ENCODE data around the gene NPAS3.

The NPAS3 gene

GRCh38 chr14:33062476-33062875 is 123.8 kb downstream of the NPAS3 start:
- Histone ChIP-seq H3K4me3 (replicated peaks; ENCODE audit: insufficient read depth, low read length) (no peak overlapping the region), H3K27me3 (ENCODE audit: insufficient read depth, poor library complexity, severe bottlenecking) (no peaks in the 10 kb centered on the region), H3K27ac (replicated peaks) (no peak overlapping the region)
- DNase-seq (ENCODE audit: low read depth in 1 of 2, low spot score in 1 of 2) = no peak
- TF ChIP-seq POLR2AphosphoS5 (IDR thresholded peaks at IDR 0.05; ENCODE audit: low read depth) (no peak), SPI1 (IDR thresholded peaks at IDR 0.05; ENCODE audit: borderline replicate concordance, low read depth) (no peak), REST (IDR thresholded peaks at IDR 0.05; ENCODE audit: insufficient replicate concordance, low read depth) (no peak)

GRCh38 chr14:33062881-33063280 is 124.2 kb downstream of the NPAS3 start:
- DNase-seq (ENCODE audit: low read depth in 1 of 2, low spot score in 1 of 2) = no peak
- Histone ChIP-seq H3K27ac (replicated peaks) (no peak overlapping the region), H3K4me3 (replicated peaks; ENCODE audit: insufficient read depth, low read length) (no peak overlapping the region), H3K27me3 (ENCODE audit: insufficient read depth, poor library complexity, severe bottlenecking) (no peaks in the 10 kb centered on the region)
- TF ChIP-seq REST (IDR thresholded peaks at IDR 0.05; ENCODE audit: insufficient replicate concordance, low read depth) (no peak), GABPA (IDR thresholded peaks at IDR 0.05; ENCODE audit: low read depth) (no peak), CTCF (IDR thresholded peaks at IDR 0.05; ENCODE audit: insufficient read depth, low read length) (no peak), POLR2AphosphoS5 (IDR thresholded peaks at IDR 0.05; ENCODE audit: low read depth) (no peak), SPI1 (IDR thresholded peaks at IDR 0.05; ENCODE audit: borderline replicate concordance, low read depth) (no peak)

GRCh38 chr14:33063521-33063920 is 124.8 kb downstream of the NPAS3 start:
- Histone ChIP-seq H3K27ac (replicated peaks) (no peak overlapping the region), H3K4me3 (replicated peaks; ENCODE audit: insufficient read depth, low read length) (no peak overlapping the region), H3K27me3 (ENCODE audit: insufficient read depth, poor library complexity, severe bottlenecking) (no peaks in the 10 kb centered on the region)
- TF ChIP-seq POLR2AphosphoS5 (IDR thresholded peaks at IDR 0.05; ENCODE audit: low read depth) (no peak), GABPA (IDR thresholded peaks at IDR 0.05; ENCODE audit: low read depth) (no peak), SPI1 (IDR thresholded peaks at IDR 0.05; ENCODE audit: borderline replicate concordance, low read depth) (no peak), REST (IDR thresholded peaks at IDR 0.05; ENCODE audit: insufficient replicate concordance, low read depth) (no peak), CTCF (IDR thresholded peaks at IDR 0.05; ENCODE audit: insufficient read depth, low read length) (no peak)
- no peak for DNase-seq (ENCODE audit: low read depth in 1 of 2, low spot score in 1 of 2)

GRCh38 chr14:33065634-33066033 is 127.0 kb downstream of the NPAS3 start:
- DNase-seq (ENCODE audit: low read depth in 1 of 2, low spot score in 1 of 2) = no peak
- no peak for TF ChIP-seq GABPA (IDR thresholded peaks at IDR 0.05; ENCODE audit: low read depth)
- no peak for TF ChIP-seq CTCF (IDR thresholded peaks at IDR 0.05; ENCODE audit: insufficient read depth, low read length)
- TF ChIP-seq SPI1 (IDR thresholded peaks at IDR 0.05; ENCODE audit: borderline replicate concordance, low read depth) = no peak
- no peak for TF ChIP-seq REST (IDR thresholded peaks at IDR 0.05; ENCODE audit: insufficient replicate concordance, low read depth)
- no peak for TF ChIP-seq POLR2AphosphoS5 (IDR thresholded peaks at IDR 0.05; ENCODE audit: low read depth)
- Histone ChIP-seq H3K27ac (replicated peaks) (no peak overlapping the region), H3K4me3 (replicated peaks; ENCODE audit: insufficient read depth, low read length) (no peak overlapping the region), H3K27me3 (ENCODE audit: insufficient read depth, poor library complexity, severe bottlenecking) (no peaks in the 10 kb centered on the region)

Measured in HL-60 (cell line).